Measurements from ENCODE around the gene IL10RB. TPM values are rescaled to one million over a fixed set of nuclear protein-coding genes. Genes with fewer than 3 reads are reported as not detected.

IL10RB gene
- total RNA-seq, 1 donor from 2014 or later, result 19.2 TPM

DNA sequence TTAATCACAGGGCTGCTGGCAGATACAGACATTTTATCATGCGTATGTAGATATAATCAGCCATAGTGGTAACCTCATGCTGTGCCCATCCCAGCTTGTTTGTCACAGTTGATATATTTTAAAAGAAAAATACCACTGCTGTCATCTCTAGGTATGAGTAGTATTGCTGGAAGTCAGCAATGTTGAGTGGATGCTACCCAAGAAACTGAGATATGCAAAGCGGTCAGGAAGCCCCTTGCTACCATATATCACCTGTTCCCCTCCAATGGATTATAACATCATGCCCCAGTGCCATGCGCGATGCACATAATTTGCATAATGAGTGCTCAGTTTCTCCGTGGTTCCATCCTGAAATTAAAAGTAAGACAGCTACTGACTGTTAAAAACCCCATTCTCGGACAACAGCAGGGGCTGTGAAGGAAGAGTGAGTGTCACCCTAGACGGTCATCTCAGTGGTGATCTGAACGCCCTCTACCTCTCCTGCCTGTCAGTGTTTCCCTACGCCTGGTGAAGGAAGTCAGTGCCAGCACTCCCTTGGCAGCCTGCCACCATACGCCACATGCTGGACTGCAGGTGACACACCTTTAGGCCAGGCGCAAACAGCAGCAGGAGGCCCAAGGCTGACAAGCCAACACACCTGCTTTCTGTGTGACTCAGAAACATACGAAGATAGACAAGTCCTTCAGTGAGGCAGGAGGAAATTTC is 2.7 kb downstream of the IL10RB start:
- no peak for DNase-seq (ENCODE audit: low spot score in 2 of 2, unreplicated experiment in 2 of 2)
- Mint-ChIP-seq H3K4me1 (peaks cover 22% of the 10 kb centered on the region), H3K36me3 (peaks cover 30% of the 10 kb centered on the region), H3K27ac (no peak overlapping the region), H3K4me3 (no peak overlapping the region), H3K27me3 (ENCODE audit: low read depth) (no peaks in the 10 kb centered on the region), H3K9me3 (peaks cover 5% of the 10 kb centered on the region)
- TF ChIP-seq, protein P1, sequence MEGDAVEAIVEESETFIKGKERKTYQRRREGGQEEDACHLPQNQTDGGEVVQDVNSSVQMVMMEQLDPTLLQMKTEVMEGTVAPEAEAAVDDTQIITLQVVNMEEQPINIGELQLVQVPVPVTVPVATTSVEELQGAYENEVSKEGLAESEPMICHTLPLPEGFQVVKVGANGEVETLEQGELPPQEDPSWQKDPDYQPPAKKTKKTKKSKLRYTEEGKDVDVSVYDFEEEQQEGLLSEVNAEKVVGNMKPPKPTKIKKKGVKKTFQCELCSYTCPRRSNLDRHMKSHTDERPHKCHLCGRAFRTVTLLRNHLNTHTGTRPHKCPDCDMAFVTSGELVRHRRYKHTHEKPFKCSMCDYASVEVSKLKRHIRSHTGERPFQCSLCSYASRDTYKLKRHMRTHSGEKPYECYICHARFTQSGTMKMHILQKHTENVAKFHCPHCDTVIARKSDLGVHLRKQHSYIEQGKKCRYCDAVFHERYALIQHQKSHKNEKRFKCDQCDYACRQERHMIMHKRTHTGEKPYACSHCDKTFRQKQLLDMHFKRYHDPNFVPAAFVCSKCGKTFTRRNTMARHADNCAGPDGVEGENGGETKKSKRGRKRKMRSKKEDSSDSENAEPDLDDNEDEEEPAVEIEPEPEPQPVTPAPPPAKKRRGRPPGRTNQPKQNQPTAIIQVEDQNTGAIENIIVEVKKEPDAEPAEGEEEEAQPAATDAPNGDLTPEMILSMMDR (IDR thresholded peaks at IDR 0.05; ENCODE audit: unreplicated experiment), result no peak

DNA sequence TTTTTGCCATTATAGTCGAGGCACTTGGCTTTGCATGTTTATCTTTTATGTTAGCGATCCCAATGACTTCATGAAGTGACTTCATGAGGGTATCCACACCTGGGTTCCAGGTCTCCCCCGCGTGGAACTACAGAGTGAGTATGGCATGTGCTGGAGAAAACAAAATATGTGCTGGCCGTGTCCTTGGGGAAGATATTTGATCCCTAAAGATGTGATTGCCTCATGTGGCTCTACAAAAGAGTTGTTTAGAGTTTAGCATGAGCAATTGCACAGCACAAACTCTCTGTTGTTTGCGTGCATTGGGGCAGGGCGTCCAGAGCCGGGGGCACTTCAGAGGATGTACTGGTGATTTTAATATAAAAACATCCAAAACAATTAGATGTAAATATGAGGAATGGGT is 4.8 kb downstream of the IL10RB start:
- DNase-seq (ENCODE audit: low spot score in 2 of 2, unreplicated experiment in 2 of 2), result no peak
- TF ChIP-seq, protein P1 (IDR thresholded peaks at IDR 0.05; ENCODE audit: unreplicated experiment), result no peak
- Mint-ChIP-seq H3K9me3 (peaks cover 6% of the 10 kb centered on the region), H3K27me3 (ENCODE audit: low read depth) (no peaks in the 10 kb centered on the region), H3K36me3 (peaks cover 39% of the 10 kb centered on the region), H3K4me3 (no peak overlapping the region), H3K4me1 (peaks cover 15% of the 10 kb centered on the region), H3K27ac (no peak overlapping the region)

DNA sequence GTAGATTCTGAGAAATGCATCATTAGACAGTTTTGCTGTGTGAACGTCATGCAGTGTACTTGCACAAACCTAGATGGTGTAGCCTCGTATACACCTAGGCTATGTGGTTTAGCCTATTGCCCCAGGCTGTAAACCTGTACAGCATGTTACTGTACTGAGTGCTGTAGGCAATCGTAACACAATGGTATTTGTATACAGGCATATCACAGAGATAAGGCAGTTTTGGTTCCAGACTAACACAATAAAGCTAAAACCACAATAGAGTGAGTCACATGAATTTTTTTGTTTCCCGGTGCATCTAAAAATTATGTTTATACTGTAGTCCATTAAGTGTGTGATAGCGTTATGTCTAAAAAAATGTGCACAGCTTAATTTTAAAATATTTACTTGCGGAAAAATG is 6.9 kb downstream of the IL10RB start:
- no peak overlapping the region for H3K27ac Mint-ChIP-seq
- H3K36me3 Mint-ChIP-seq, result peaks cover 51% of the 10 kb centered on the region
- H3K4me1 Mint-ChIP-seq, result peaks cover 2% of the 10 kb centered on the region
- no peak overlapping the region for H3K4me3 Mint-ChIP-seq
- no peaks in the 10 kb centered on the region for H3K27me3 Mint-ChIP-seq (ENCODE audit: low read depth)
- peaks cover 17% of the 10 kb centered on the region for H3K9me3 Mint-ChIP-seq
- TF ChIP-seq, protein P1 (IDR thresholded peaks at IDR 0.05; ENCODE audit: unreplicated experiment), result no peak
- DNase-seq (ENCODE audit: low spot score in 2 of 2, unreplicated experiment in 2 of 2), result no peak

DNA sequence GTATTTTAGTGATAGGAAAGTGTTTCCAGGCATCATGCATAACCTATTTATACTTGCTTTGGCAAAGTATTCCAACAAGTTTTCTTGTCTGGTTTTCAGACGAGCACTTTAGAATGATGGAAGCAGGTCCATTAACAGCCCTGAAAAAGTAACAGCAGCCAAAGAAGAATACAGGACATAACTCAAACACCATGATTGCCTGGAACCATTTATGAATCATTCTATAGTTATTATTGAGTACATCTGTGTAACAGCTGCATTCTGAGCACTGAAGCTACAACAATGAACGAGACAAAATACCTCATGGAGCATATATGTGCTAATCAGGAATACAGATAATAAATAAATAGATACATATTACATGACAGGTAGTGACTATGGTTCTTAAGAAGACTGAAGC is 12.6 kb downstream of the IL10RB start:
- Mint-ChIP-seq H3K4me1 (no peaks in the 10 kb centered on the region), H3K27me3 (ENCODE audit: low read depth) (no peaks in the 10 kb centered on the region), H3K9me3 (peaks cover 37% of the 10 kb centered on the region), H3K36me3 (peaks cover 63% of the 10 kb centered on the region), H3K27ac (no peak overlapping the region), H3K4me3 (no peak overlapping the region)
- TF ChIP-seq, protein P1 (IDR thresholded peaks at IDR 0.05; ENCODE audit: unreplicated experiment), result no peak
- no peak for DNase-seq (ENCODE audit: low spot score in 2 of 2, unreplicated experiment in 2 of 2)

DNA sequence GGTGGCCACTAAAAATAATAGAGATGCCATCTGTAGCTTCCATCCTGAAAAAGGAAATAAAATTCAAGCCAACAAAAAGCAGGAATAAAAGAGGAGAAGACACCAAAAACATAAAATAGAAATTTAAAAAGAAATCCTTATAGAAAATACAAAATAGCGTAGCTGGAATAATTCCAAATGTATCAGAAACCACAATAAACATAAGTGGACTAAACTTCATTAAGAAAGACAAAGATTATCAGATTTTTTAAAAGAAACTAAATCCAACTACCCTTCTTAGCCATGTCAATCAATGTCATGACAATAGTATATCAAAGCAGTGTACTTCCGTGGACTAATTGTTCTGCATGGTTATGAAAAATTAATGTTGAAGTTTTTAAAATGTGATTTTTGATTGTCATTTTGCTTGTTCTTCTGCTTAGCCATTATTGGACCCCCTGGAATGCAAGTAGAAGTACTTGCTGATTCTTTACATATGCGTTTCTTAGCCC is 13.2 kb downstream of the IL10RB start:
- Mint-ChIP-seq H3K36me3 (peaks cover 63% of the 10 kb centered on the region), H3K27ac (no peak overlapping the region), H3K27me3 (ENCODE audit: low read depth) (no peaks in the 10 kb centered on the region), H3K9me3 (peaks cover 35% of the 10 kb centered on the region), H3K4me1 (no peaks in the 10 kb centered on the region), H3K4me3 (no peak overlapping the region)
- no peak for DNase-seq (ENCODE audit: low spot score in 2 of 2, unreplicated experiment in 2 of 2)
- TF ChIP-seq, protein P1 (IDR thresholded peaks at IDR 0.05; ENCODE audit: unreplicated experiment), result no peak

All from mesothelial cell of epicardium (in vitro differentiated cells).